ENCODE data around the gene ZNF536. TPM values are rescaled to one million over a fixed set of nuclear protein-coding genes. Genes with fewer than 3 reads are reported as not detected.

ZNF536 gene
- total and polyA plus RNA-seq, 10 of the 15 experiments (the other 5 are each of a cell fraction or from before 2014, with no cell fraction given) = not detected

DNA sequence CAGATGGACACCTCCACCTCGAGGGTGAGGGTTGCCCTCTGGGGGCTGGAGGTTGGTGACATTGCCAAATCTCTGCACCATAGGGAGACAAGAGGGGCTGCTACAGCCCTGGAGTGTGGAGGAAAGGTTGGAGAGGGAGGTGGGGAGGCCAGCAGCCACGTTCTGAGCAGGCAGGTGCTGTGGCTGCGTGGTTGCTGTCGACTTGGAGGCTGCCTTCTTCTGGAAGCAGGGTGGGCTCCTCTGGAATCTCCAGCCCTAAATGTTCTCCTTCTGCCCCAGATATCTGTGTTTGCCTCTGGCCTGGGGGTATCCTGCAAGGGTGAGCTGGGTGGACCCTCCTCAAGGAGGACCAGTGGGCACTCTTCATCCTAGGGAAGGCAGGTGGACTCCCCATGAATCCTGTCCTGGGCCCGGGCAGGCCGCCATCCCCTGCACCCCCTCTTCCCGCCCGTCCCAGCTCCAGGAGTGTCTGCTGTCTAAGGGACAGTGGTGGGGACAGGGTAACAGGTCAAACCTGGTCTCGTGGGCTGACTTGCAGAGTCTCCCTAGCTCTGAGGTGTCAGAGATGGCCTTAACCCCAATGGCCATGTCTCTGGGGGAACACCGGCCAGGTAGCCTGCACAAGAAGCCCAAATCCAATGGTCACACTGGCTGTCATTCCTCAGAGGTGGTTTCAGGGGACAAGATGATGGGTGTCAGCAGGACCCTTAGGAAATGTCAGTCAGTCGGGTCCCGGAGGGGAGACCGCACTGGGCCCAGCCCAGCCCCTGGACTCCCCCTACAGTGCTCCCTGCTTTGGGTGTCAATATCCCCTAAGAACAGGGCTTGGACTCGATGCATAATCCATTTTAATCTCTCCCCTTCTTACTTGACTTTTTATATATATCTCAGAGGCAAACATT is 32.3 kb upstream of the ZNF536 start:
- ChIA-PET SMC1A (ENCODE audit: uncharacterized antibody, unreplicated experiment) (no interaction called here), RAD21 (ENCODE audit: unreplicated experiment) (no interaction called here), CTCF (no interaction called here), POLR2A (no interaction called here)
- FAIRE-seq (no peak), ATAC-seq (no peak), DNase-seq (ENCODE audit: low read depth, low spot score) (no peak)
- Histone ChIP-seq H3K9me3 (replicated peaks; ENCODE audit: control insufficient read depth, insufficient read depth, low read length) (no peaks in the 10 kb centered on the region), H3K36me3 (ENCODE audit: control insufficient read depth in 2 of 2, insufficient read depth in 2 of 2, low read length in 1 of 2) (no peaks in the 10 kb centered on the region), H3K79me2 (ENCODE audit: control insufficient read depth, insufficient read depth, low read length) (no peaks in the 10 kb centered on the region), H3K9ac (ENCODE audit: control insufficient read depth, insufficient read depth, low read length) (no peak overlapping the region), H3K27me3 (replicated peaks in 1 of 2; ENCODE audit: control insufficient read depth in 2 of 2, insufficient read depth in 2 of 2, low read length in 1 of 2) (no peaks in the 10 kb centered on the region), H3K4me1 (ENCODE audit: control insufficient read depth, insufficient read depth, low read length) (no peaks in the 10 kb centered on the region), H4K20me1 (ENCODE audit: control insufficient read depth, insufficient read depth) (no peaks in the 10 kb centered on the region), H2AFZ (ENCODE audit: control insufficient read depth, low read depth, low read length) (no peak overlapping the region), H3K4me3 (no peak overlapping the region), H3K4me2 (ENCODE audit: control insufficient read depth, insufficient read depth) (no peak overlapping the region), H3K27ac (ENCODE audit: control insufficient read depth, insufficient read depth) (no peak overlapping the region)
- in situ Hi-C loops (cut with MboI) (no loop called here), intact Hi-C loops (cut with micrococcal nuclease; ENCODE audit: unreplicated experiment) (no loop called here)
- TF ChIP-seq STAT3 (IDR thresholded peaks at IDR 0.05; ENCODE audit: low read depth, low read length) = no peak
- no peak for TF ChIP-seq SMC3 (IDR thresholded peaks at IDR 0.05; ENCODE audit: borderline replicate concordance, low read length)
- TF ChIP-seq, protein P1, sequence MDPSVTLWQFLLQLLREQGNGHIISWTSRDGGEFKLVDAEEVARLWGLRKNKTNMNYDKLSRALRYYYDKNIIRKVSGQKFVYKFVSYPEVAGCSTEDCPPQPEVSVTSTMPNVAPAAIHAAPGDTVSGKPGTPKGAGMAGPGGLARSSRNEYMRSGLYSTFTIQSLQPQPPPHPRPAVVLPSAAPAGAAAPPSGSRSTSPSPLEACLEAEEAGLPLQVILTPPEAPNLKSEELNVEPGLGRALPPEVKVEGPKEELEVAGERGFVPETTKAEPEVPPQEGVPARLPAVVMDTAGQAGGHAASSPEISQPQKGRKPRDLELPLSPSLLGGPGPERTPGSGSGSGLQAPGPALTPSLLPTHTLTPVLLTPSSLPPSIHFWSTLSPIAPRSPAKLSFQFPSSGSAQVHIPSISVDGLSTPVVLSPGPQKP (IDR thresholded peaks at IDR 0.05; ENCODE audit: low read depth, low read length) = no peak
- TF ChIP-seq, protein P2, sequence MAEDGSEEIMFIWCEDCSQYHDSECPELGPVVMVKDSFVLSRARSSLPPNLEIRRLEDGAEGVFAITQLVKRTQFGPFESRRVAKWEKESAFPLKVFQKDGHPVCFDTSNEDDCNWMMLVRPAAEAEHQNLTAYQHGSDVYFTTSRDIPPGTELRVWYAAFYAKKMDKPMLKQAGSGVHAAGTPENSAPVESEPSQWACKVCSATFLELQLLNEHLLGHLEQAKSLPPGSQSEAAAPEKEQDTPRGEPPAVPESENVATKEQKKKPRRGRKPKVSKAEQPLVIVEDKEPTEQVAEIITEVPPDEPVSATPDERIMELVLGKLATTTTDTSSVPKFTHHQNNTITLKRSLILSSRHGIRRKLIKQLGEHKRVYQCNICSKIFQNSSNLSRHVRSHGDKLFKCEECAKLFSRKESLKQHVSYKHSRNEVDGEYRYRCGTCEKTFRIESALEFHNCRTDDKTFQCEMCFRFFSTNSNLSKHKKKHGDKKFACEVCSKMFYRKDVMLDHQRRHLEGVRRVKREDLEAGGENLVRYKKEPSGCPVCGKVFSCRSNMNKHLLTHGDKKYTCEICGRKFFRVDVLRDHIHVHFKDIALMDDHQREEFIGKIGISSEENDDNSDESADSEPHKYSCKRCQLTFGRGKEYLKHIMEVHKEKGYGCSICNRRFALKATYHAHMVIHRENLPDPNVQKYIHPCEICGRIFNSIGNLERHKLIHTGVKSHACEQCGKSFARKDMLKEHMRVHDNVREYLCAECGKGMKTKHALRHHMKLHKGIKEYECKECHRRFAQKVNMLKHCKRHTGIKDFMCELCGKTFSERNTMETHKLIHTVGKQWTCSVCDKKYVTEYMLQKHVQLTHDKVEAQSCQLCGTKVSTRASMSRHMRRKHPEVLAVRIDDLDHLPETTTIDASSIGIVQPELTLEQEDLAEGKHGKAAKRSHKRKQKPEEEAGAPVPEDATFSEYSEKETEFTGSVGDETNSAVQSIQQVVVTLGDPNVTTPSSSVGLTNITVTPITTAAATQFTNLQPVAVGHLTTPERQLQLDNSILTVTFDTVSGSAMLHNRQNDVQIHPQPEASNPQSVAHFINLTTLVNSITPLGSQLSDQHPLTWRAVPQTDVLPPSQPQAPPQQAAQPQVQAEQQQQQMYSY (CRISPR knock-in tag; IDR thresholded peaks at IDR 0.05) = no peak
- no peak for TF ChIP-seq ZNF207 (IDR thresholded peaks at IDR 0.05; ENCODE audit: borderline replicate concordance)
- TF ChIP-seq ASH2L (IDR thresholded peaks at IDR 0.05; ENCODE audit: borderline replicate concordance, low read depth) = no peak
- TF ChIP-seq HCFC1 (IDR thresholded peaks at IDR 0.05; ENCODE audit: low read length) = no peak
- no peak for TF ChIP-seq BHLHE40 (IDR thresholded peaks at IDR 0.05; ENCODE audit: borderline replicate concordance in 1 of 2, low read depth in 2 of 2, low read length in 1 of 2)
- TF ChIP-seq BACH1 (IDR thresholded peaks at IDR 0.05; ENCODE audit: borderline replicate concordance) = no peak
- BruUV-seq (replicated peaks) = no TSS peak
- 34% methylated on average over 14 of the region's 14 CpGs for WGBS (ENCODE audit: insufficient coverage, insufficient replicate concordance, low lambda C conversion rate, missing lambda C conversion rate)
